Motor neuron (in vitro differentiated cells): ENCODE results near the gene S100B. TPM values are rescaled to one million over a fixed set of nuclear protein-coding genes. Genes with fewer than 3 reads are reported as not detected.
"Not testable (repeated sequence)": the region's sequence is repeated elsewhere in the genome, so short reads cannot be mapped to it uniquely, and the experiment has no call there.

Experiments used
- ATAC-seq, 8 experiments: fragments of 200-7000 bp; cut with Tn5 transposase; replicated peaks in 6 of 8; 2 replicates each; pipeline ENCODE4 v1.8.0; 2021; ENCODE audit warnings: mild to moderate bottlenecking in 8 of 8, moderate library complexity in 8 of 8
- H3K27ac ChIP-seq, 2 donors: fragments of 250-450 bp; sonication (Bioruptor Pico); 2 replicates each; pipeline ENCODE4 v1.9.0; 2021; ENCODE audit warnings: antibody characterized with exemption in 2 of 2, mild to moderate bottlenecking in 2 of 2, moderate library complexity in 1 of 2
- H3K4me1 ChIP-seq, 2 donors: fragments of 250-450 bp; sonication (Bioruptor Pico); replicated peaks in 1 of 2; 2 replicates each; pipeline ENCODE4 v1.6.1; 2021; ENCODE audit warnings: antibody characterized with exemption in 2 of 2, mild to moderate bottlenecking in 2 of 2, moderate library complexity in 1 of 2
- H3K4me3 ChIP-seq, 5 donors: fragments of 250-450 bp; sonication (Bioruptor Pico); 2 replicates each; pipeline ENCODE4 v1.9.0; 2021; ENCODE audit warnings: antibody characterized with exemption in 5 of 5, mild to moderate bottlenecking in 5 of 5, moderate library complexity in 4 of 5
- WGBS, 10 experiments: fragments of 450-650 bp; shearing (Covaris generic); methylation state at CpG; one replicate each; pipeline ENCODE4 v1.0.0; 2022; 5-methylcytosine and 5-hydroxymethylcytosine counted together
- in situ Hi-C, 9 experiments: fragments of 400-800 bp; cut with MboI; loops; one replicate each; pipeline ENCODE4 v1.15.0; 2021; ENCODE audit warnings: low sequenced_read_pairs in 9 of 9, low pct_unique_long_range_greater_than_20kb in 2 of 9; ENCODE audit not compliant: unreplicated experiment in 9 of 9
- total RNA-seq, 8 experiments: library from RNA; unstranded; fragments of 300-600 nt; gene quantifications; 2 replicates each; pipeline versions ENCODE4 v1.2.3 to v1.2.4, GENCODE V29; 2022

The S100B gene
- total RNA-seq, 8 experiments from 2014 or later = 0.71 to 144 (median 1.5) TPM

DNA sequence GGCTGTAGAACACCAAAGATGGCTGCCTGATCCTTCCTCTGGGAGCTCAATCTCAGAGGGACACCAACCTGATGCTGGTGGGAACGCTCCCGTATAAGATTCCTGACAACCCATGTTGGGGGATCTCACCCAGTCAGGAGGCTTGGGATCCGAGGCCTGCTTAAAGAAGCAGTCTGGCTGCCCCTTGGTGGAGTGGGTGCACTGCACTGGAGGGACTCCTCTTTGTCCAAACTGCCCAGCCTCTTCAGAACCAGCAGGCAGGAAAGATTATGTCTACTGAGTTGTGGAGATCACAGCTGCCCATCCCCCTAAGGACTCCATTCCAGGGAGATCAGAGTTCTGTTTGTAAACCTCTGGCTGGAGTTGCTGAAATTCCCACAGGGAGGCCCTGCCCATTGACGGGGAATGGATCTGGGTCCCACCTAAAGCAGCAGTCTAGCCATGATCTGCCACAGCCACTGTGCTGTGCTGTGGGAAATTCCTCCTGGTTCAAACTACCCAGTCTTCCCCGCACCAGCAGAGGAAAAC is 23.0 kb downstream of the S100B start:
- 89 to 100% (median 100%) methylated on average over 1 to 3 of the region's 5 CpGs; no CpG with 5 or more reads in 4 of the 10 experiments for WGBS, 10 experiments
- Histone ChIP-seq H3K4me3 (no peak overlapping the region), H3K4me1 (no peaks in the 10 kb centered on the region), H3K27ac (no peak overlapping the region)
- ATAC-seq = no peak
- in situ Hi-C loops = no loop called here

DNA sequence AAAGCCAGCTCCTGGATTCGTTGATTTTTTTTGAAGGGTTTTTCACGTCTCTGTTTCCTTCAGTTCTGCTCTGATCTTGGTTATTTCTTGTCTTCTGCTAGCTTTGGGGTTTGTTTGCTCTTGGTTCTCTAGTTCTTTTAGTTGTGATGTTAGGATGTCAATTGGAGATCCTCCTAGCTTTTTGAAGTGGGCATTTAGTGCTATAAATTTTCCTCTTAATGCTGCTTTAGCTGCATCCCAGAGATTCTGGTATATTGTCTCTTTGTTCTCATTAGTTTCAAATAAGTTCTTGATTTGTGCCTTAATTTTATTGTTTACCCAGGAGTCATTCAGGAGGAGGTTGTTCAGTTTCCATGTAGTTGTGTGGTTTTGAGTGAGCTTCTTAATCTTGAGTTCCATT is 25.5 kb downstream of the S100B start:
- H3K27ac ChIP-seq, ATAC-seq, in situ Hi-C loops, H3K4me1 ChIP-seq, H3K4me3 ChIP-seq: not testable (repeated sequence)
- 67 to 100% (median 96%) methylated on average over 1 to 2 of the region's 2 CpGs for WGBS, 10 experiments

DNA sequence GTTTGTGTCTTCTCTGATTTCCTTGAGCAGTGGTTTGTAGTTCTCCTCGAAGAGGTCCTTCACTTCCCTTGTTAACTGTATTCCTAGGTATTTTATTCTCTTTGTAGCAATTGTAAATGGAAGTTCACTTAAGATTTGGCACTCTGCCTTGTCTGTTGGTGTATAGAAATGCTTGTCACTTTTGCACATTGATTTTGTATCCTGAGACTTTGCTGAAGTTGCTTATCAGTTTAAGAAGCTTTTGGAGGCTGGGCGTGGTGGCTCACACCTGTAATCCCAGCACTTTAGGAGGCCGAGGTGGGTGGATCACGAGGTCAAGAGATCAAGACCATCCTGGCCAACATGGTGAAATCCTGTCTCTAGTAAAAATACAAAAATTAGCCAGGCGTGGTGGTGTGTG is 27.1 kb downstream of the S100B start:
- in situ Hi-C loops, H3K27ac ChIP-seq, H3K4me3 ChIP-seq, ATAC-seq, H3K4me1 ChIP-seq: not testable (repeated sequence)
- 70 to 100% (median 95%) methylated on average over 1 to 5 of the region's 5 CpGs; no CpG with 5 or more reads in 2 of the 10 experiments for WGBS, 10 experiments

DNA sequence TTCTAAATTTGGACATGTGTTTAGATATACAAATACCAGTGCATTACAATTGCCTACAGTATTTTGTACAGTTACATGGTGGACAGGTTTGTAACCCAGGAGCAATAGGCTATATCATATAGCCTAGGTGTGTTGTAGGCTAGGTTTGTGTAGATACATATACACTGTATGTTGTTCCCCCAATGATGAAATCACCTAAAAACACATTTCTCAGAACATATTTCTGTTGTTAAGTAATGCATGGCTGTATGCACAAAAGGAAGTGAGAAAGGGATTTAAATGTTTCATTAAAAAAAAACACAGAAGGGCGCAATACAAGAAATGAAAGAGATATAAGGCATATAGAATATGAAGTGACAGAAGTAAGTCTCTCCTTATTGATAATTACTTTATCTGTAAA is 32.0 kb downstream of the S100B start:
- Histone ChIP-seq H3K4me3 (no peak overlapping the region), H3K27ac (no peak overlapping the region), H3K4me1 (no peaks in the 10 kb centered on the region)
- no peak for ATAC-seq
- 88 to 100% (median 100%) methylated on average over 1 of the region's 1 CpG for WGBS, 10 experiments
- in situ Hi-C loops = no loop called here

DNA sequence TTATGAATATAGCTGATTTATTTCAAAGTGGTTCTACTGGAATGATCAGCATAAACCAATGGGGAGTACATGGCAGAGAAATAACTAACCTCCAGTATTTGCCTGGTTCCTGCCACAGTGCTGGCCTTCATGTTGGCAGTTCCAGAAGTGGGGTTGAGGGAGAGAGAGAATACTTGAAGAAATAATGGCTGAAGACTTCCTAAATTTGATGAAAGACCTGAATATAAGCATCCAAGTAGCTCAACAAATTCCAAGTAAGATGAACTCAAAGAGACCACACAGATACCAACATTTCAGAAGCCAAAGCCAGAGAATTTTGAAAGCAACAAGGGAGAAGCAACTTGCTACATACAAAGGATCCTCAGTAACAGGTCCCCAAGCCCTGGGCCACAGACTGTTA is 34.3 kb downstream of the S100B start:
- no peak for ATAC-seq

DNA sequence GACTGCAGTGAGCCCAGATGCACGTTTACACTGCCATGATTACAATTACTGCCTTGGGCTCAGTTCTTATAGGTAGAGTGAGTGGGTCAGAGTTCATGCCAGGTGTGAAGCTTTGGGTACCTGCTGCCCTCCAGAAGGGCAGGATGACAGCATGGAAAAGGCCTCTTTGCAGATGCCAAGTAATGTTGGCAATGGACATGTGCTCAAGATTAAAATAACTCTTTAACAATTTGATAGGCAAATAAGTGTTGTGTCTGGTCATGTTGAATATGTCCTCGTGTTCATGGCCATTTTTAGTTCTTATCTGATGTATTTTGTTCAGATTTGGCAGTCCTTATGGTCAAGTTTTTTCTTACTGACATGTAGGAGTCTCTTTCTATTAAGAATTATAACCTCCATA is 34.8 kb downstream of the S100B start:
- Histone ChIP-seq H3K4me1 (no peaks in the 10 kb centered on the region), H3K27ac (no peak overlapping the region), H3K4me3 (no peak overlapping the region)
- in situ Hi-C loops = no loop called here
- ATAC-seq = no peak
- 80 to 100% (median 98%) methylated on average over 1 to 2 of the region's 2 CpGs for WGBS, 10 experiments

More for the DNA sequence above, 34.3 kb downstream of the S100B start:
- Histone ChIP-seq H3K4me1 (no peaks in the 10 kb centered on the region), H3K27ac (no peak overlapping the region), H3K4me3 (no peak overlapping the region)
- in situ Hi-C loops = no loop called here

DNA sequence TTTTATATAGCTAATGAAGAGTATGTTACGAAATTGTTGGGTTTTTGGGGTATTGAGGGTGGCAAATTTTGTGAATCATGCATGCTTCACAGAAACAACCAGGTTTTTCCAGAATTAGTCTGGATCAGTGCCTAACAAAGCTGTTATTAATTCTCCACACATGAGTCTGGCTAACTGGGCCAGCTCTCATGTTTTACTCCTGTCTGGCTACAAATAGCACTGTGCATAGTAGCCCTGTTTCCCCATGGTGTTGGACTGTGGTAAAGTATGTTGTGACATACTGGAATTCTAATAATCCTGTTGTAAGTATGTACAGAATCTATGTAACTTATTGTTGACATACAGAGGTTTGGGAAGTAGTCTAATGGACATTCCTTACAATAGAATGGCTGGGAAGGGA is 35.8 kb downstream of the S100B start:
- no peak for ATAC-seq
- Histone ChIP-seq H3K27ac (no peak overlapping the region), H3K4me1 (no peaks in the 10 kb centered on the region), H3K4me3 (no peak overlapping the region)
- in situ Hi-C loops = no loop called here
- WGBS, 10 experiments = 0 to 100% (median 100%) methylated on average over 1 of the region's 1 CpG; no CpG with 5 or more reads in 3 of the 10 experiments

DNA sequence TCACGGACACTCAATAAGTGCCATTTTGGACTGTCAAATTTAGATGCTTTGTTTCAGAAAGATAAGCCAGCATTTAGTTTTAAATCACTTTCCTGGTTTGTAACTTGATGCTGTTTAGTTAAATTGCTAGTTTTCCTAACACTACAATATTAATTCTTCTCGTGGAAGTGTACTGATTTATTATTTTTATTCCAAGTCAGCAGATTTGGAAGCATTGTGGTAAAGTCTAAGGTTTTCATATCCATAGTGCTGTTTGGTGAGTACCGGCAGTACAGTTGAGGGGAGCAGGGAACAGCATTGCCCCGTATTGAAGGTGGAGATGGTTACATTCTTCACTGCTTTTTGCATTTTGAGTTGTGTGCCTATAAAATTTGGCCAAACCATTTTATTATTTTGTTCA is 36.3 kb downstream of the S100B start:
- Histone ChIP-seq H3K27ac (no peak overlapping the region), H3K4me3 (no peak overlapping the region), H3K4me1 (no peaks in the 10 kb centered on the region)
- in situ Hi-C loops = no loop called here
- WGBS, 10 experiments = 20 to 100% (median 96%) methylated on average over 1 to 4 of the region's 4 CpGs; no CpG with 5 or more reads in 1 of the 10 experiments
- no peak for ATAC-seq

DNA sequence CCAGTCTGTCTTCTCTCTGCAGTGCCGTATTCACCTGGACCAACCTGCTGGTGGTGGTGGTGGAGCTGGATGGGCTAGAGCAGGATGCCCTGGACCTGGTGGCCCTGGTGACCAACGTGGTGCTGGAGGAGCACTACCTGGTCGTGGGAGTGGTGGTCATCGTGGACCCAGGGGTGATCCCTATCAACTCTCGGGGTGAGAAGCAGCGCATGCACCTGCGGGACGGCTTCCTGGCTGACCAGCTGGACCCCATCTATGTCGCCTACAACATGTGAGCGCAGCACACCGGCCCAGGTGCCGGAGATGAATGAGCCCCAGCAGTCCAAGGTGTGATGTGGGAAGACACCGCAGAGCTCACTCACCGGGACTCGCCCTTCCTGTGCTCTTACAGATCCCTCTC is 37.5 kb downstream of the S100B start:
- H3K4me1 ChIP-seq = no peaks in the 10 kb centered on the region
- no peak overlapping the region for H3K4me3 ChIP-seq
- 82 to 100% (median 91%) methylated on average over 2 to 10 of the region's 15 CpGs; no CpG with 5 or more reads in 3 of the 10 experiments for WGBS, 10 experiments
- ATAC-seq = no peak
- no peak overlapping the region for H3K27ac ChIP-seq
- in situ Hi-C loops = no loop called here

DNA sequence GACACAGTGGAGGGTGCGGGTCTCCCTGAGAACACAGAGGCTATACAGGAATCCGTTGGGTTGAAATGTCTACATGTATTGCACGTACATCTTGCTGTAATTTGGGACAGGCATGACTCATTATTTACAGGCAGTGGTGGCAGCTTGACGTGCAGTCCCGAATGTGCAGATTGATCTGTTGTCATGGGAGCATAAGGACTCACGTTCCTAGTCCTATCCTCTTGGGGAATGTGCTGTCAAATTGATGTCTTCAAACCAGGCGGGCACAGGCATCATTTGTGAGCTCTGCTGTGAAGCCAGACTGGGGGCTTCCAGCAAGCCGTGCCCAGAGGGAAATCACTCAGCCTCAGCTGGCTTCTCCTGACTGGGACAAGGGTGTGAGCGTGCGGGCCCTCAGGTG is 40.5 kb downstream of the S100B start:
- no peak overlapping the region for H3K4me3 ChIP-seq
- in situ Hi-C loops = no loop called here
- no peaks in the 10 kb centered on the region for H3K4me1 ChIP-seq
- no peak overlapping the region for H3K27ac ChIP-seq
- peak in 2 of 8 experiments; percentile 74 to 91 for ATAC-seq
- 20 to 97% (median 83%) methylated on average over 1 to 8 of the region's 10 CpGs; no CpG with 5 or more reads in 5 of the 10 experiments for WGBS, 10 experiments

DNA sequence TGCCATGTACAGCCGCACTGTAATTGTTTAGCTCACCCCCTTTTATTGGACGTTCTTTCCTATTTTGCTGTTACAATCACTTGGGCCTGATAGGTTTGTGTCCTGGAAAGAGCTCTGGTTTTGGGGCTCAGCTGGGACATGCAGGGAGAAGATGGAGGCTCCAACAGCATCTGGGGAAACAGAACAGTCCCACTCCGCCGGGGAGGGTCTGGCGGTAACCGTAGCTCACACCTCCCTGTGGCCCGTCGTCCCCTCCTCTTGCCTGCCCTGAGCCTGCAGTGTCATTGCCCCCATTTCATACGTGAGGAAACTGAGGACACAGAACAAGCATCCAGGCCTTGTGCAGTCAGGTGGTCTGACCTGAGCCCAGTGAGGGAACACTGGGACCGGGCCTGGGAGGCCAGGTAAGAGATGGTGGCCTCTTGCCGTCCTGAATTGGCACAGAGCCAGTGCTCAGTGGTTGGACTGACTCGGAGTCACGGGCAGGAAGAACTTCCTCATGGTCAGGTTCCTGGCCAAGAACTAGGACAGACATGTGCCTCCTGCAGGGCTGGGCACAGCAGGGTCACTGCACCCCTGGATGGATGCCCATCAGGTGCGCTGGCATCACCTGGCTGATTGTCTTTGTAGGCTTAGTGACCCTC is 41.8 kb downstream of the S100B start:
- no peaks in the 10 kb centered on the region for H3K4me1 ChIP-seq
- WGBS, 10 experiments = 86 to 100% (median 97%) methylated on average over 2 to 6 of the region's 14 CpGs; no CpG with 5 or more reads in 3 of the 10 experiments
- no peak overlapping the region for H3K27ac ChIP-seq
- in situ Hi-C loops = no loop called here
- no peak overlapping the region for H3K4me3 ChIP-seq
- ATAC-seq = no peak

DNA sequence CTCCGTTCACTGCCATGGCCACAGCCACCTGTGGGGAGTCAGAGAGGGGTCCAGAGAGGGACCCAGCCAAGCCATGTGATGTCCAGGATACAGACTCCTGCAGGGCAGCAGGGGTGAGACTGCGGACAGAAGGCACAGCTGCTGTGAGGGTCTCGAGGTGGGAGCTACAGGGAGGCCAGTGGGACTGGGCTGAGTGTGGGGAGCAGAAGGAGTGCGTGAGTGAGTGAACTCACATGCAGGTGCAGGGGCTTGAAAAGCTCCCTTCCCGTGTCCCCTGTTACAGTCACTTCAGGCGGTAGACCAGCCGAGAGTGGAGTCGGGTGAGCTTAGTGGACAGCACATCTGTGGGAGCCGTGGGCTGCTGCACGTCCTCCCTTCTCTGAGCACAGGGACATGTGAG is 42.4 kb downstream of the S100B start:
- in situ Hi-C loops = no loop called here
- Histone ChIP-seq H3K27ac (no peak overlapping the region), H3K4me1 (no peaks in the 10 kb centered on the region), H3K4me3 (no peak overlapping the region)
- no peak for ATAC-seq
- 20 to 100% (median 96%) methylated on average over 1 to 5 of the region's 10 CpGs; no CpG with 5 or more reads in 5 of the 10 experiments for WGBS, 10 experiments

DNA sequence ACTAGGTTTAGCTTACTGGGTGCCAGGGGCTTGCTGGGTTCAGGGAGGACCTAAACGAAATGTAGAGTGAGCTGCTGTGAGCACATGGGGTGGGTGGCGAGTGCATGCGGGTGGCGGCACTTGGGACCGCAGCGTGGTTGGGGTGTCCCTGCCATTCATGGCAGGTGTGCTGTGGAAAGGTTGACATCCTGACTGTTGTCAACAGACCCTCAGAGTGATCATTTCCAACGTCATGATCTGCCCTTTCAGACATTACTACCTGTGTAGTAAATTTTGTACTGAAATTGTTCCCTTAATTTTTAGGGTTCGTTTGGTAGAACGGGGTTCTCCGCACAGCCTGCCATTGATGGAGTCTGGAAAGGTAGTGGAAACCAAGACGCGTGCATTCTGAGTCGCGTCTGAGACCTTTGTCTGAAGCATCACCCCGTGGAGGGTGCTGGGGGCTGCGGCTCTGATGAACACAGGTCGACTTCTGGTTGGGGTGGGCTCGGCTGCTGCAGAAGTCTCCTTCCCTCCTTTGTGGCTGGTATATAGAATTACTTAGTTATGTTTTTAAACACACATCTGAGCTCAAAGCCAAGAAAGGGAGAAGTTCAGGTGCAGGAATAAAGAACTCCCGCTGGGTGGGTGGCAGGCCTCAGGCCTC is 43.3 kb downstream of the S100B start:
- in situ Hi-C loops = no loop called here
- H3K27ac ChIP-seq = no peak overlapping the region

More for the DNA sequence above, 43.3 kb downstream of the S100B start:
- 94 to 100% (median 100%) methylated on average over 2 to 13 of the region's 19 CpGs; no CpG with 5 or more reads in 2 of the 10 experiments for WGBS, 10 experiments
- no peaks in the 10 kb centered on the region for H3K4me1 ChIP-seq
- H3K4me3 ChIP-seq = no peak overlapping the region
- ATAC-seq = no peak
